Measurements from ENCODE around the gene SLC24A4.

SLC24A4 gene

DNA sequence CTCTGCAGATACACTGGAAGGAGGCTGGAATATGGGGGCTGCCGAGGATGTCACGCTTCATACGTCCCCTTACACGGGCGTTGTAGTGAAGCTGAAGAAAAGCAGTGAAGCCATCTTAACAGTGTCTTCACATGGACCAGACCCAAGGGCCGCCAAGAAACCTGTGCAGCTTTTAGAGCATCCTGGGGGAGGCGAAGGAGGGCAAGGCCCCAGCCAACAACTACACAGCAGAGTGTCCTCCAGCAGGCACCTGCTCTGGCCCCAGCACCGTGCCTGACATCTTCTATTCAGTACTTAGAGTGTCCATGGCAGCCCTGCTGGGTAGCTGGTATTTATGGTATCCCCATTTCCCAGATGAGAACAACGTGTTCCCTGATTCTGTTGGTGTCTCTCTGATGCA lies 141.8 kb downstream of the SLC24A4 start:
- no peaks in the 10 kb centered on the region for H3K27me3 ChIP-seq
- H3K4me2 ChIP-seq = no peak overlapping the region
- no peak for TF ChIP-seq Cebpa-rat (IDR thresholded peaks at IDR 0.05)
- no peaks in the 10 kb centered on the region for H3K36me3 ChIP-seq
- no peak overlapping the region for H3K4me3 ChIP-seq
- no peak overlapping the region for H3K9ac ChIP-seq
- H4K20me1 ChIP-seq = no peaks in the 10 kb centered on the region
- peaks cover 8% of the 10 kb centered on the region for H3K4me1 ChIP-seq
- no peak overlapping the region for H3K27ac ChIP-seq
- H3K9me3 ChIP-seq = peaks cover 22% of the 10 kb centered on the region

GRCh38 chr14:92465353-92466055 lies 142.5 kb downstream of the SLC24A4 start:
- no peaks in the 10 kb centered on the region for H4K20me1 ChIP-seq
- H3K36me3 ChIP-seq = no peaks in the 10 kb centered on the region
- H3K27ac ChIP-seq = no peak overlapping the region
- H3K4me3 ChIP-seq = no peak overlapping the region
- no peak overlapping the region for H3K9ac ChIP-seq
- peaks cover 5% of the 10 kb centered on the region; the same call in 1 of the 2 replicates for H3K4me1 ChIP-seq
- H3K9me3 ChIP-seq = peaks cover 22% of the 10 kb centered on the region
- TF ChIP-seq Cebpa-rat (IDR thresholded peaks at IDR 0.05) = no peak
- H3K4me2 ChIP-seq = no peak overlapping the region
- no peaks in the 10 kb centered on the region for H3K27me3 ChIP-seq

DNA sequence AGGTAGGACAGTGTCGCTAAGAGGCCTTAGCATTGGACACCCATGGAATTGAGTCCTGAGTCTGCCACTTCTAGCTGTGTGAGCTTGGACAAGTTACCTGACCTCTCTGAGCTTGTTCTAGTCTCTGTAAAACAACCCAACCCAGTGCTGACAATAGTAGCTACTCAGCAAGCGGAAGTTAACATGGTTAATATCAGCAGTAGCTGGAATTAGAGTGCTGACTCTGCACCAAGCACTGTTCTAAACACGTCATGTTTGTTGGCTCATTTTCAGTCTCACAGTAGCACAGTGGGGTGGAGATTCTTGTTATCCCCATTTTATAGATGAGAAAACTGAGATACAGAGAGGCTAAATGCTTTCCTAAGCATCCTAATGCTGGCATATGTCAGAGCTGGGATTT lies 143.1 kb downstream of the SLC24A4 start:
- no peaks in the 10 kb centered on the region for H3K36me3 ChIP-seq
- no peaks in the 10 kb centered on the region for H3K27me3 ChIP-seq
- H3K27ac ChIP-seq = no peak overlapping the region
- TF ChIP-seq Cebpa-rat (IDR thresholded peaks at IDR 0.05) = no peak
- H3K9ac ChIP-seq = no peak overlapping the region
- H3K4me1 ChIP-seq = peaks cover 5% of the 10 kb centered on the region; the same call in 1 of the 2 replicates
- peaks cover 22% of the 10 kb centered on the region for H3K9me3 ChIP-seq
- no peak overlapping the region for H3K4me3 ChIP-seq
- H3K4me2 ChIP-seq = no peak overlapping the region
- H4K20me1 ChIP-seq = no peaks in the 10 kb centered on the region

DNA sequence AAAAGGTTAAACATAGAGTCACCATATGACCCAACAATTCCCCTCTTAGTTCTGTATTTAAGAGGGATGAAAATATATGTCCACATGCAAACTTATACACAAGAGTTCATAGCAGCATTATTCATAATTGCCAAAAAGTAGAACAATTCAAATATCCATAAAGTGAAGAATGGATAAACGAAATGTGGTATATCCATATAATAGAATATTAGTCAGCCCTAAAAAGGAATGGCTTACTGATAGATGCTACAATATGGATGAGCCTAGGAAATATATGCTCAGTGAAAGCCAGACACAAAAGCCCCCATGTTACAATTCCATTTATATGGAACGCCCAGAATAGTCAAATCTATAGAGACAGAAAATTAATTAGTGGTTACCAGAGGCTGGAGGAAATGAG lies 146.6 kb downstream of the SLC24A4 start:
- Histone ChIP-seq H3K4me1 (peaks cover 12% of the 10 kb centered on the region), H3K27me3 (no peaks in the 10 kb centered on the region), H3K9ac (no peak overlapping the region), H3K4me3 (no peak overlapping the region), H3K4me2 (no peak overlapping the region), H3K36me3 (no peaks in the 10 kb centered on the region), H4K20me1 (no peaks in the 10 kb centered on the region), H3K9me3 (peaks cover 22% of the 10 kb centered on the region), H3K27ac (no peak overlapping the region)
- TF ChIP-seq Cebpa-rat (IDR thresholded peaks at IDR 0.05) = no peak

DNA sequence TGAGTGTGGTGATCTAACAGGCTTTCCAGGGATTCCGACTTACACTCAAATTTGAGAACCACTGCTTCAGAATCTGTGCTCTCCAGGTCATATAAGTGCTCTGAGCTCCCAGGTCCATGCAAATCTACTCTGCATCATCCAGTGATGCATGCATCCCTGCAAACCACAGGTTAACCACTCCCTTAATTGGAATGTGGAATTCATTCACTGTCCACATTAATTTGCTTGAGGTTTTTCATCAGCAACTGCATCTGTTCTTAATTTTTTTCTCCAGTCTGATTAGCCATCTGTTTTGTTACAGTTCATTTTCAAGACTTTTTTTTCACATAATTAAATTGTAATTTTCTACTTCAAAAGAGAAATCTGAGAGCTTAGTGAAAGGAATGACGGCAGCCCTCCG lies 147.2 kb downstream of the SLC24A4 start:
- Histone ChIP-seq H3K9ac (no peak overlapping the region), H3K9me3 (peaks cover 22% of the 10 kb centered on the region), H3K4me1 (peaks cover 12% of the 10 kb centered on the region), H3K4me2 (no peak overlapping the region), H3K36me3 (no peaks in the 10 kb centered on the region), H4K20me1 (no peaks in the 10 kb centered on the region), H3K4me3 (no peak overlapping the region), H3K27me3 (no peaks in the 10 kb centered on the region), H3K27ac (no peak overlapping the region)
- no peak for TF ChIP-seq Cebpa-rat (IDR thresholded peaks at IDR 0.05)

DNA sequence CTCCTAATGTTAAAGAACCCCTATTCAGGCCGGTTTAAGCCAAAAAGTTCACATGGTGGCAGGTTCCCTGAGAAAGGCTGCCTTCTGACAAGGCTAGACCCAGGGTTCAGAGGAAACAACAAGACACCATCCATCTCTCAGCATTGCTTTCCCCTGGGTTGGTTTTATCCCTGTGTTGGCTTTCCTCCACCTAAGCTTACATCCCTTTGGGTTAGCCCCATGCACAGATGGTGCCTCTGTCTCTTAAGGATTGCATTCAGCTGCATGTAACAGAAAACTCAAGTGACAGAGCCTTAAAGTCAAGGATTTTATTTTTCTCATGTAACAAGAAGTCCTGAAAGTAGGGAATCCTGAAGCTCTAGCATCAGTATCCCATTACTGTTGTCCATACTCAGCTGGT lies 147.8 kb downstream of the SLC24A4 start:
- Histone ChIP-seq H4K20me1 (no peaks in the 10 kb centered on the region), H3K27ac (no peak overlapping the region), H3K4me3 (no peak overlapping the region), H3K36me3 (no peaks in the 10 kb centered on the region), H3K9me3 (peaks cover 22% of the 10 kb centered on the region), H3K4me2 (no peak overlapping the region), H3K9ac (no peak overlapping the region), H3K27me3 (no peaks in the 10 kb centered on the region), H3K4me1 (peaks cover 12% of the 10 kb centered on the region)
- no peak for TF ChIP-seq Cebpa-rat (IDR thresholded peaks at IDR 0.05)

GRCh38 chr14:92471919-92472318 lies 149.0 kb downstream of the SLC24A4 start:
- Histone ChIP-seq H3K27me3 (no peaks in the 10 kb centered on the region), H3K36me3 (no peaks in the 10 kb centered on the region), H3K4me3 (no peak overlapping the region), H3K9ac (no peak overlapping the region), H3K27ac (no peak overlapping the region), H4K20me1 (no peaks in the 10 kb centered on the region), H3K9me3 (peaks cover 16% of the 10 kb centered on the region), H3K4me1 (peaks cover 12% of the 10 kb centered on the region), H3K4me2 (no peak overlapping the region)
- no peak for TF ChIP-seq Cebpa-rat (IDR thresholded peaks at IDR 0.05)

DNA sequence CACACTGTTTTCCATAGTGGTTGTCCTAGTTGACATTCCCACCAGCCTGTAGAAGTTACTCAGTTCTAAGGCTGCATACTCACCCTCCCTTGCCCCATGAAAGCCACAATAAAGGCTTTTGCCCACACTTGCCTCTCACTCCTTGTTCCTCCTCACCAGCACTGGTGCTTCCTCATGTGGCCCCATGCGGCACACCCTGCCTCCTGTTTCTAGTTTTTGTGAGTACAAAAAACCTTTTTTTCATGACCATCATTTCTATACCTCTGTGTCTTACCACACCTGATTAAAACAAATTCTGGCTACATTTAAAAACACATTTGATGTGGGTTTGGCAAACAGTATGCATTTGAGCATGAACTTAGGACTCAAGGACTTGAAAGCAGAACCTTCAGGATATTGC lies 149.9 kb downstream of the SLC24A4 start:
- no peak overlapping the region for H3K4me3 ChIP-seq
- H3K4me2 ChIP-seq = peak overlapping the region; percentile 10
- no peaks in the 10 kb centered on the region for H4K20me1 ChIP-seq
- no peak overlapping the region for H3K9ac ChIP-seq
- peaks cover 12% of the 10 kb centered on the region for H3K4me1 ChIP-seq
- TF ChIP-seq Cebpa-rat (IDR thresholded peaks at IDR 0.05) = no peak
- H3K36me3 ChIP-seq = no peaks in the 10 kb centered on the region
- H3K27ac ChIP-seq = no peak overlapping the region
- peaks cover 7% of the 10 kb centered on the region; the same call in 1 of the 2 replicates for H3K9me3 ChIP-seq
- H3K27me3 ChIP-seq = no peaks in the 10 kb centered on the region

GRCh38 chr14:92473261-92473968 lies 150.4 kb downstream of the SLC24A4 start:
- Histone ChIP-seq H3K27me3 (no peaks in the 10 kb centered on the region), H3K9me3 (peaks cover 7% of the 10 kb centered on the region; the same call in 1 of the 2 replicates), H4K20me1 (no peaks in the 10 kb centered on the region), H3K27ac (no peak overlapping the region), H3K4me2 (peak overlapping the region; percentile 10), H3K4me1 (peaks cover 12% of the 10 kb centered on the region), H3K9ac (no peak overlapping the region), H3K36me3 (no peaks in the 10 kb centered on the region), H3K4me3 (no peak overlapping the region)
- TF ChIP-seq Cebpa-rat (IDR thresholded peaks at IDR 0.05) = no peak

DNA sequence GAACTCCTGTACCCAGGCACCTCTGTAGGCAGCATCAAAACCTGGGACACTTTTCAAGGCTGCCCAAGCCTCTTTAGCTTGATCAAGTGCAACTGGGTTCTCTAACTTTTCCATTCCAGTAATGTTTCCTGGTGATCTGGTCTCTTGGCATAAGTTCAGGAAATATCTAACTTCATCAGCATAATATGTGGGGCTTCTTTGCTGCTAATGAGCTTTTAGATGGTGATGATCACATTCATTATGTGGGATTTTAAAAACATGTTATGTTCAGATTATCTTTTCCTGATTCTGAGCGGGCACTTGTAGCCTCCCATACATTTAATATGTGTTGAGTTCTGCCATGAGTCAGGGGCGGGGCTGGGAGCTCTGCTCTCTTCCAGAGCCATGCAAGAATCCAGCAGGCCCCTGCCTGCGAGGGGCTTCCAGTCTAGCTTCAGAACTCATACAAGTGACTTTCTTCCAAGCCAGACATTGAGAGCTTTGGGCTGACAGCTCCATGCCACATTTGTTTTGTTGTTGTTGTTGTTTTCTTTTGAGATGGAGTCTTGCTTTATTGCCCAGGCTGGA lies 151.1 kb downstream of the SLC24A4 start:
- H4K20me1 ChIP-seq = no peaks in the 10 kb centered on the region
- H3K9ac ChIP-seq = no peak overlapping the region
- H3K9me3 ChIP-seq = peaks cover 5% of the 10 kb centered on the region; the same call in 1 of the 2 replicates
- no peaks in the 10 kb centered on the region for H3K27me3 ChIP-seq
- no peak for TF ChIP-seq Cebpa-rat (IDR thresholded peaks at IDR 0.05)
- no peak overlapping the region for H3K27ac ChIP-seq
- no peak overlapping the region for H3K4me2 ChIP-seq
- H3K4me3 ChIP-seq = no peak overlapping the region
- peaks cover 12% of the 10 kb centered on the region for H3K4me1 ChIP-seq
- no peaks in the 10 kb centered on the region for H3K36me3 ChIP-seq

All from BLaER1 (cell line).